GOT3 (cell line): ENCODE measurements around the gene ATXN7L1.

Source experiments
- DNase-seq: peaks from one replicate; lab custom pipeline; 2025; ENCODE audit warnings: mixed read lengths; lab: John Stamatoyannopoulos, UW

ATXN7L1 gene

GRCh38 chr7:105876091-105876963 lies at the start of gene ATXN7L1:
TSS of gene ATXN7L1 (minus strand) at chr7:105876599. CDS start at chr7:105876558, 41 bp downstream.
- DNase-seq, result peak; percentile 67

GRCh38 chr7:105926131-105926530 lies 49.7 kb upstream of the ATXN7L1 start:
- no peak for DNase-seq

- no peak for DNase-seq
These were observed 48.5 kb upstream of the ATXN7L1 start for GRCh38 chr7:105924945-105925344.

- no peak for DNase-seq
These were observed 44.4 kb upstream of the ATXN7L1 start for GRCh38 chr7:105920766-105921165.

- no peak for DNase-seq
These were observed 41.3 kb upstream of the ATXN7L1 start for GRCh38 chr7:105917659-105918058.

GRCh38 chr7:105916603-105917002 lies 40.2 kb upstream of the ATXN7L1 start:
- DNase-seq, result no peak

GRCh38 chr7:105913947-105914346 lies 37.5 kb upstream of the ATXN7L1 start:
- no peak for DNase-seq

- no peak for DNase-seq
These were observed 35.7 kb upstream of the ATXN7L1 start for GRCh38 chr7:105911961-105912575.

- DNase-seq, result no peak
These were observed 33.8 kb upstream of the ATXN7L1 start for GRCh38 chr7:105910172-105910571.

GRCh38 chr7:105909742-105910141 lies 33.3 kb upstream of the ATXN7L1 start:
- no peak for DNase-seq

GRCh38 chr7:105907129-105907846 lies 30.9 kb upstream of the ATXN7L1 start:
- no peak for DNase-seq

GRCh38 chr7:105906695-105907094 lies 30.3 kb upstream of the ATXN7L1 start:
- no peak for DNase-seq

GRCh38 chr7:105905910-105906568 lies 29.6 kb upstream of the ATXN7L1 start:
- DNase-seq, result no peak

GRCh38 chr7:105905209-105905909 lies 29.0 kb upstream of the ATXN7L1 start:
- DNase-seq, result no peak

- DNase-seq, result no peak
These were observed 27.7 kb upstream of the ATXN7L1 start for GRCh38 chr7:105904064-105904463.

- DNase-seq, result no peak
These were observed 26.0 kb upstream of the ATXN7L1 start for GRCh38 chr7:105902325-105902911.

- DNase-seq, result no peak
These were observed 21.6 kb upstream of the ATXN7L1 start for GRCh38 chr7:105897999-105898398.

- DNase-seq, result no peak
These were observed 20.1 kb upstream of the ATXN7L1 start for GRCh38 chr7:105896407-105896911.

- DNase-seq, result no peak
These were observed 17.7 kb upstream of the ATXN7L1 start for GRCh38 chr7:105894131-105894530.

- no peak for DNase-seq
These were observed 16.0 kb upstream of the ATXN7L1 start for GRCh38 chr7:105892387-105892786.
